ENCODE measurements around the gene FRRS1L.
"Not testable (repeated sequence)": the region's sequence is repeated elsewhere in the genome, so short reads cannot be mapped to it uniquely, and the experiment has no call there.

The FRRS1L gene

GRCh38 chr9:109129470-109130197, 37.4 kb downstream of the FRRS1L start:
- no peak for DNase-seq

GRCh38 chr9:109126671-109127070, 40.4 kb downstream of the FRRS1L start:
- DNase-seq, result not testable (repeated sequence)

- DNase-seq, result no peak
Measured at GRCh38 chr9:109124121-109124520, 42.9 kb downstream of the FRRS1L start.

- no peak for DNase-seq
Measured at GRCh38 chr9:109122726-109123621, 44.1 kb downstream of the FRRS1L start.

- no peak for DNase-seq
Measured at GRCh38 chr9:109121232-109121796, 45.7 kb downstream of the FRRS1L start.

- no peak for DNase-seq
Measured at GRCh38 chr9:109120204-109120789, 46.8 kb downstream of the FRRS1L start.

- peak; percentile 98 for DNase-seq
Measured at GRCh38 chr9:109119439-109120203, 47.4 kb downstream of the FRRS1L start, which contains the start of gene TMEM245. TSS of gene TMEM245 (minus strand) at chr9:109119947. CDS start at chr9:109119913, 34 bp downstream.

- no peak for DNase-seq
Measured at GRCh38 chr9:109118808-109119438, 48.1 kb downstream of the FRRS1L start.

- peak; percentile 84 for DNase-seq
Measured at GRCh38 chr9:109117856-109118807, 48.9 kb downstream of the FRRS1L start.

GRCh38 chr9:109115931-109116526, 51.0 kb downstream of the FRRS1L start:
- no peak for DNase-seq

GRCh38 chr9:109114670-109115069, 52.4 kb downstream of the FRRS1L start:
- peak; percentile 56 for DNase-seq

- no peak for DNase-seq
Measured at GRCh38 chr9:109113892-109114609, 53.0 kb downstream of the FRRS1L start.

GRCh38 chr9:109113254-109113653, 53.8 kb downstream of the FRRS1L start:
- DNase-seq, result no peak

GRCh38 chr9:109110329-109111021, 56.6 kb downstream of the FRRS1L start:
- peak; percentile 70 for DNase-seq

GRCh38 chr9:109109967-109110328, 57.1 kb downstream of the FRRS1L start:
- DNase-seq, result no peak

- no peak for DNase-seq
Measured at GRCh38 chr9:109108318-109108717, 58.7 kb downstream of the FRRS1L start.

GRCh38 chr9:109107402-109108240, 59.4 kb downstream of the FRRS1L start:
- peak; percentile 38 for DNase-seq

- peak; percentile 94 for DNase-seq
Measured at GRCh38 chr9:109101810-109102209, 65.2 kb downstream of the FRRS1L start.

Measured in activated CD4-positive, alpha-beta T cell treated with anti-CD3 and anti-CD28 coated beads, Interleukin-10, Interleukin-2, amounts not matched to agents 100 ng/mL and 50 ng/mL, durations not matched to agents 16 hours and 8 hours (primary cell).